Pancreas (tissue), 10 donors: ENCODE data around the gene SERINC5. TPM values are rescaled to one million over a fixed set of nuclear protein-coding genes. Genes with fewer than 3 reads are reported as not detected.

Experiments
- ATAC-seq, 4 donors: fragments of 200-7000 bp; cut with Tn5 transposase; one replicate each; pipeline versions ENCODE4 v1.8.0 to v1.9.1; 2020; ENCODE audit warnings: mild to moderate bottlenecking in 4 of 4, moderate library complexity in 4 of 4
- DNase-seq, 6 donors: peaks; one replicate each; pipeline ENCODE4 v3.0.0-alpha.2; 2020
- FAIRE-seq: peaks from 2 replicates; lab custom pipeline; 2012; peaks lifted over from hg19 to GRCh38; lab: Jason Lieb, UNC
- H3K27ac ChIP-seq, 4 donors: fragments of 200-600 bp; sonication (generic); 1 replicate in 3 of 4; 2 replicates in 1 of 4; pipeline versions ENCODE4 v1.5.0 to v1.8.0; 2020
- H3K27me3 ChIP-seq, 4 donors: fragments of 200-600 bp; one replicate each; pipeline ENCODE4 v1.8.0; 2021
- H3K36me3 ChIP-seq, 3 donors: fragments of 200-600 bp; sonication (generic) in 1 of 3; one replicate each; pipeline versions ENCODE4 v1.5.0 to v1.8.0; 2020 to 2021
- H3K4me1 ChIP-seq, 3 donors: fragments of 200-600 bp; one replicate each; pipeline ENCODE4 v1.8.0; 2021
- H3K4me3 ChIP-seq, 4 donors: fragments of 200-600 bp; sonication (generic) in 2 of 4; one replicate each; pipeline versions ENCODE4 v1.5.0 to v1.8.0; 2020 to 2021
- H3K9me3 ChIP-seq, 4 donors: fragments of 200-600 bp; one replicate each; pipeline ENCODE4 v1.8.0; 2021
- WGBS, 2 donors: extraction: QIAGEN DNeasy Blood & Tissue Kit; methylation state at CpG; one replicate each; pipeline ENCODE4 v1.1.7; 2013; 5-methylcytosine and 5-hydroxymethylcytosine counted together
- intact Hi-C, 3 donors: fragments of 100-400 bp; cut with DNase I; formaldehyde crosslinking; loops; one replicate each; pipeline versions ENCODE4 v1.11.1 to v1.14.2; 2022
- polyA plus RNA-seq, 2 donors: library from polyadenylated mRNA; stranded (reverse); fragments of 200-250 nt; gene quantifications; one replicate each; pipeline ENCODE4 v1.2.3, GENCODE V29; 2013
- total RNA-seq, 6 donors: library from RNA; stranded (reverse); fragmentation: NEBNext Ultra II Directional in 4 of 6; extraction: Animal tissue kit (Norgen Biotek cat#: 25700) in 4 of 6; gene quantifications; one replicate each; pipeline versions ENCODE4 v1.2.1 to v1.2.4, GENCODE V29; 2021 to 2023
- TF ChIP-seq, protein P1 (sequence below), 4 donors: fragments of 200-600 bp; sonication (generic) in 3 of 4; IDR thresholded peaks; one replicate each; pipeline versions ENCODE4 v1.5.0 to v1.8.0; 2021; ENCODE audit warnings: antibody characterized with exemption in 4 of 4
- donor health status: healthy with polysubstance abuse.
- donor health status: DM: no; HTN: no; CAD: no; lungs with moderate emphysema.
- donor health status: DM: no; HTN: no; CAD: no.
- donor health status: control.
- donor health status: control.
- donor health status: Bipolar disorder and iron deficiency.
- donor health status: DM: yes; HTN: yes; CAD: no.
- donor health status: DM: no; HTN: no; CAD: no.
- donor health status: DM: no; HTN: no; CAD: no.
- donor health status: DM: yes; HTN: yes; CAD: no.

SERINC5 gene
- total and polyA plus RNA-seq, 8 donors = 3.7 to 43.2 (median 14.8) TPM

DNA sequence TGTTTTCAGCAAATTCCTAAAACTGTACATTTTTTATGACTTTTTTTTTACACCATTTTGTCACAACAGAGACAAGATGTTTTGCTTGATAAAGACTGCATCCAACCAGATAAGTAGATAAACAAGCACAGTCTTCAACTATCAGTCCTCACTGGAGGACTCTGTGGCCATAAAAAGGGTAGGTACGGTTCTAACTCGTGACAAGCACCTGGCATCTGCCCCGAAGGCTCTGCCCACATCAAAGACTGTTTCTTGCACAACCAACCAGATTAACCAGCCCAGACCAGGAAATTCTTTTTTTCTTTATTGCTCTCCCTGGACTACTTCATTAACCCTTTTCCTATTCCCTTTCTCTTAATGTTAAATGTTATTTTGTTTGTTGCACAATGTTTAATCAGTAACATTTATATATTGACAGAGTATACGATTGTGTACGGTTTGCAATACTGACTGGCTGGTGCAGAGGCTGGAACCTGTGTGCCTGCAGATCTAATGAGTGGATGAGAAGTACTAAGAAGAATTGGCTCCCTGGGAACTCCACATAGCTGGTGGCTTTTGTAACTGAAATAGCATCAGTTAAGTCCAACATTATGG lies 74.1 kb downstream of the SERINC5 start:
- H3K4me3 ChIP-seq = no peak overlapping the region
- intact Hi-C loops = loop anchor here in 1 of 3 donors (10.0 kb wide), 1 partner anchor 73 kb away; the partner anchor contains the start of gene SERINC5
- H3K9me3 ChIP-seq = no peaks in the 10 kb centered on the region
- FAIRE-seq = peak; percentile 61
- H3K36me3 ChIP-seq = no peaks in the 10 kb centered on the region
- peaks cover 21 to 54% (median 51%) of the 10 kb centered on the region in 3 donors for H3K4me1 ChIP-seq
- DNase-seq = peak in 4 of 6 donors; percentile 66 to 84 (median 70)
- peak overlapping the region; percentile 10 to 76 (median 60) for H3K27ac ChIP-seq
- WGBS, 2 donors = 10 to 11% methylated on average over 5 of the region's 5 CpGs
- no peaks in the 10 kb centered on the region for H3K27me3 ChIP-seq
- ATAC-seq = peak; percentile 76 to 86 (median 78)
- TF ChIP-seq, protein P1, sequence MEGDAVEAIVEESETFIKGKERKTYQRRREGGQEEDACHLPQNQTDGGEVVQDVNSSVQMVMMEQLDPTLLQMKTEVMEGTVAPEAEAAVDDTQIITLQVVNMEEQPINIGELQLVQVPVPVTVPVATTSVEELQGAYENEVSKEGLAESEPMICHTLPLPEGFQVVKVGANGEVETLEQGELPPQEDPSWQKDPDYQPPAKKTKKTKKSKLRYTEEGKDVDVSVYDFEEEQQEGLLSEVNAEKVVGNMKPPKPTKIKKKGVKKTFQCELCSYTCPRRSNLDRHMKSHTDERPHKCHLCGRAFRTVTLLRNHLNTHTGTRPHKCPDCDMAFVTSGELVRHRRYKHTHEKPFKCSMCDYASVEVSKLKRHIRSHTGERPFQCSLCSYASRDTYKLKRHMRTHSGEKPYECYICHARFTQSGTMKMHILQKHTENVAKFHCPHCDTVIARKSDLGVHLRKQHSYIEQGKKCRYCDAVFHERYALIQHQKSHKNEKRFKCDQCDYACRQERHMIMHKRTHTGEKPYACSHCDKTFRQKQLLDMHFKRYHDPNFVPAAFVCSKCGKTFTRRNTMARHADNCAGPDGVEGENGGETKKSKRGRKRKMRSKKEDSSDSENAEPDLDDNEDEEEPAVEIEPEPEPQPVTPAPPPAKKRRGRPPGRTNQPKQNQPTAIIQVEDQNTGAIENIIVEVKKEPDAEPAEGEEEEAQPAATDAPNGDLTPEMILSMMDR (IDR thresholded peaks at IDR 0.05) = no peak

DNA sequence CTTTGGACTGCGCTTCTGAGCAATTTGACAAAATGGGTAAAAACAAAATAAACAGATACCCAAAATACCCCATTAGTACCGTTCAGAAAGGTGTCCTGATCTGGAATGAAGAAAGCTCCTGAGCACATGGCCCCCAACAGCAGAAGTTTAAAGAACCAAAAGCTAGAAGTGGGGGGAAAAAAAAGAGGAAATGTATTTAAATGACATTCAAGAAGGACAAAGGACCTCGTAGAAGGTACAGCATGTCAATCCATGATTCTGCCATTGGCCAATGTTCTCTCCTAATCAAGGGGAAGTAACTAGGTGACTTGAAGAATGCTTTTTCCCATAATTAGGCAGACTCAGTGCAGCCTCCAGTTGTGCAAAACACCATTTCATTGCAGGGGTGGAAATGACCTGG lies 78.6 kb downstream of the SERINC5 start:
- FAIRE-seq (no peak), ATAC-seq (no peak), DNase-seq (no peak)
- no peak overlapping the region for H3K27ac ChIP-seq
- H3K27me3 ChIP-seq = no peaks in the 10 kb centered on the region
- WGBS, 2 donors = 87 to 88% methylated on average over 3 of the region's 3 CpGs
- TF ChIP-seq, protein P1 (IDR thresholded peaks at IDR 0.05) = no peak
- H3K36me3 ChIP-seq = no peaks in the 10 kb centered on the region
- H3K9me3 ChIP-seq = no peaks in the 10 kb centered on the region
- peaks cover 13 to 27% (median 21%) of the 10 kb centered on the region in 3 donors for H3K4me1 ChIP-seq
- no peak overlapping the region for H3K4me3 ChIP-seq
- intact Hi-C loops = loop anchor here in 1 of 3 donors (10.0 kb wide), 1 partner anchor 82 kb away; no protein-coding TSS in a partner anchor

DNA sequence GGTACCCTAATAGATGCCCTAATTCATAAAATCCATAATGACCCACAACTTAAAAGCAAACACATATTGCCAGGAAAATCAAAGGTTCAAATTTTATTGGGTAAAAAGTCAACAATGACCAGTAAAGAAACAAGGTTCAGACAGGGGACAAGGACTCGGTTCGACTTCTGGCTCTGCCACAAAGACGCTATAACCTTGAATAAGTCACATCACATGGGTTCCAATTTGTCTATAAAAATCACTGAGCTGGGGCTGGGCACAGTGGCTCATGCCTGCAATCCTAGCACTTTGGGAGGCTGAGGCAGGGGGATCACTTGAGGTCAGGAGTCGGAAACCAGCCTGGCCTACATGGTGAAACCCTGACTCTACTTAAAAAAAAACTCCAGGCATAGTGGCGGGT lies 80.5 kb downstream of the SERINC5 start:
- Histone ChIP-seq H3K9me3 (no peaks in the 10 kb centered on the region), H3K27me3 (no peaks in the 10 kb centered on the region), H3K4me3 (no peak overlapping the region), H3K36me3 (peaks cover 0 to 5% (median 0%) of the 10 kb centered on the region in 3 donors), H3K27ac (no peak overlapping the region), H3K4me1 (peaks cover 2 to 9% (median 4%) of the 10 kb centered on the region in 3 donors)
- TF ChIP-seq, protein P1 (IDR thresholded peaks at IDR 0.05) = no peak
- ATAC-seq (peak in 1 of 4 donors; percentile 69), FAIRE-seq (no peak), DNase-seq (no peak)
- WGBS, 2 donors = 69 to 75% methylated on average over 5 of the region's 5 CpGs
- intact Hi-C loops = loop anchor here in 1 of 3 donors (10.0 kb wide), 1 partner anchor 81 kb away; no protein-coding TSS in a partner anchor

DNA sequence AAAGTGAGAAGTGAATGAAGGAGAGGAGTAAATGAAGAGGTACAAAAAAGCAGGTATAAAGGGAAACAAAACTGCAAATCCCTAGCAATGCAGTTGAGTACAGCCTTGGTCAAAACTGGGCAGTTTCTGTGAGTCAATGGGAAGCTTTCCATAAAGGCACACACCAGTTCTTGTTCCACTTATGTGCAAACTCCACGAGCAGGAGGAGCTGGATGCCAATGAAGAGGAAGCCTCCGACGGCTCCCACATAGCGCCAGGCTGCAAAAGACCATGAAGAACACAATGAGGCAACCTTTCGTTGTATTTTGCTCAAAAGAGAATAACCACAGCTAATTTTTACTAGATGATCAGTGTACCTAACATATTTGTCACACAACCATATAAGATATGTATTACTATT lies 81.1 kb downstream of the SERINC5 start:
- DNase-seq = no peak
- Histone ChIP-seq H3K36me3 (peaks cover 0 to 5% (median 0%) of the 10 kb centered on the region in 3 donors), H3K27ac (no peak overlapping the region), H3K27me3 (no peaks in the 10 kb centered on the region), H3K4me1 (peaks cover 0 to 6% (median 0%) of the 10 kb centered on the region in 3 donors), H3K9me3 (no peaks in the 10 kb centered on the region), H3K4me3 (no peak overlapping the region)
- FAIRE-seq = no peak
- intact Hi-C loops = loop anchor here in 1 of 3 donors (10.0 kb wide), 1 partner anchor 80 kb away; no protein-coding TSS in a partner anchor
- TF ChIP-seq, protein P1 (IDR thresholded peaks at IDR 0.05) = no peak
- WGBS, 2 donors = 86 to 90% methylated on average over 5 of the region's 5 CpGs
- no peak for ATAC-seq
